Psoas muscle (tissue), 8 donors: ENCODE data around the gene NR3C1. TPM values are rescaled to one million over a fixed set of nuclear protein-coding genes. Genes with fewer than 3 reads are reported as not detected.

ENCODE experiments used
- ATAC-seq, 4 donors: fragments of 200-7000 bp; cut with Tn5 transposase; one replicate each; pipeline ENCODE4 v1.9.1; 2020; ENCODE audit warnings: moderate library complexity in 3 of 4, mild to moderate bottlenecking in 2 of 4
- DNase-seq, 2 donors: peaks; one replicate each; pipeline ENCODE4 v3.0.0-alpha.2; 2020
- H3K27ac ChIP-seq: fragments of 200-600 bp; one replicate; pipeline ENCODE4 v1.8.0; 2022
- H3K27me3 ChIP-seq, 3 donors: fragments of 200-600 bp in 1 of 3; one replicate each; pipeline versions ENCODE4 v1.6.1 to v1.8.0; 2013 to 2022; ENCODE audit warnings: low read length in 2 of 3, mild to moderate bottlenecking in 2 of 3, moderate library complexity in 1 of 3; ENCODE audit not compliant: insufficient read depth in 3 of 3
- H3K36me3 ChIP-seq, 2 donors: fragments of 200-600 bp in 1 of 2; one replicate each; pipeline versions ENCODE4 v1.6.1 to v1.8.0; 2013 to 2022; ENCODE audit warnings: low read depth in 1 of 2, mild to moderate bottlenecking in 1 of 2, moderate library complexity in 1 of 2; ENCODE audit not compliant: insufficient read depth in 1 of 2
- H3K4me1 ChIP-seq: fragments of 200-600 bp; one replicate; pipeline ENCODE4 v1.8.0; 2022
- H3K4me3 ChIP-seq: fragments of 200-600 bp; one replicate; pipeline ENCODE4 v1.8.0; 2022; ENCODE audit warnings: mild to moderate bottlenecking
- H3K9me3 ChIP-seq: fragments of 200-600 bp; one replicate; pipeline ENCODE4 v1.8.0; 2022
- WGBS, 3 donors: extraction: QIAGEN DNeasy Blood & Tissue Kit; methylation state at CpG; one replicate each; pipeline versions ENCODE4 v1.1.6 to v1.1.7; 2013; 5-methylcytosine and 5-hydroxymethylcytosine counted together
- intact Hi-C, 2 donors: fragments of 100-400 bp; cut with DNase I; formaldehyde crosslinking; loops; one replicate each; pipeline versions ENCODE4 v1.11.0 to v1.14.2; 2022
- polyA plus RNA-seq, 3 donors: library from polyadenylated mRNA; stranded (reverse); fragments of 200-250 nt; gene quantifications; one replicate each; pipeline ENCODE4 v1.2.3, GENCODE V29; 2013
- total RNA-seq, 4 donors: library from RNA; stranded (reverse); fragmentation: NEBNext Ultra II Directional in 2 of 4; extraction: Animal tissue kit (Norgen Biotek cat#: 25700) in 2 of 4; gene quantifications; one replicate each; pipeline versions ENCODE4 v1.2.1 to v1.2.4, GENCODE V29; 2021 to 2023
- TF ChIP-seq, protein P1 (sequence below): fragments of 200-600 bp; IDR thresholded peaks from one replicate; pipeline ENCODE4 v1.8.0; 2022; ENCODE audit warnings: antibody characterized with exemption
- donor health status: healthy with polysubstance abuse.
- donor health status: DM: no; HTN: no; CAD: no; lungs with moderate emphysema.
- donor health status: Bipolar disorder and iron deficiency.
- donor health status: healthy.
- donor health status: DM: yes; HTN: yes; CAD: no.
- donor health status: DM: no; HTN: no; CAD: no.
- donor health status: DM: no; HTN: no; CAD: no.
- donor health status: DM: yes; HTN: yes; CAD: no.

NR3C1 gene
- total and polyA plus RNA-seq, 7 donors, result 16.5 to 89.7 (median 55.8) TPM

DNA sequence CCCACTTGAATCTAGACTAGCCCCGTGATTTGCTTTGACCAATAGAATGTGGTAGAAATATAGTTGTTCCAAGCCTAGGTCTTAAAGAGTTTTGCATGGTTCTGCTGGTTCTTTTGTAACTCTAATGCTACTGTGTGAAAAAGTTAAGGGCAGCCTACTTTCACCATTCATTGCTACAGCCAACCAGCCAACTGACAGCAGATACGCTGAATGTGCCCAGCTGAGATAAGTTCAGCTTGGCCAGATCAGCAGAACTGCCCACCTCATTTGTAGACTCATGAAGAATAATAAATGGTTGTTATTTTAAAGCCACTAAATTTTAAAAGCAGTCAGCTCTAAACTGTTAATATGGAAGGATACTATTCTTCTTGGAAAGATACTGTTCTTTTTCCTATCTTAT, 23.9 kb downstream of the NR3C1 start:
- H3K27ac ChIP-seq, result no peak overlapping the region
- WGBS, 3 donors, result 71 to 85% (median 76%) methylated on average over 2 of the region's 2 CpGs
- intact Hi-C loops, result loop anchor here in 1 of 2 donors (10.0 kb wide), 1 partner anchor 65 kb away; no protein-coding TSS in a partner anchor
- ATAC-seq (no peak), DNase-seq (no peak)
- TF ChIP-seq, protein P1, sequence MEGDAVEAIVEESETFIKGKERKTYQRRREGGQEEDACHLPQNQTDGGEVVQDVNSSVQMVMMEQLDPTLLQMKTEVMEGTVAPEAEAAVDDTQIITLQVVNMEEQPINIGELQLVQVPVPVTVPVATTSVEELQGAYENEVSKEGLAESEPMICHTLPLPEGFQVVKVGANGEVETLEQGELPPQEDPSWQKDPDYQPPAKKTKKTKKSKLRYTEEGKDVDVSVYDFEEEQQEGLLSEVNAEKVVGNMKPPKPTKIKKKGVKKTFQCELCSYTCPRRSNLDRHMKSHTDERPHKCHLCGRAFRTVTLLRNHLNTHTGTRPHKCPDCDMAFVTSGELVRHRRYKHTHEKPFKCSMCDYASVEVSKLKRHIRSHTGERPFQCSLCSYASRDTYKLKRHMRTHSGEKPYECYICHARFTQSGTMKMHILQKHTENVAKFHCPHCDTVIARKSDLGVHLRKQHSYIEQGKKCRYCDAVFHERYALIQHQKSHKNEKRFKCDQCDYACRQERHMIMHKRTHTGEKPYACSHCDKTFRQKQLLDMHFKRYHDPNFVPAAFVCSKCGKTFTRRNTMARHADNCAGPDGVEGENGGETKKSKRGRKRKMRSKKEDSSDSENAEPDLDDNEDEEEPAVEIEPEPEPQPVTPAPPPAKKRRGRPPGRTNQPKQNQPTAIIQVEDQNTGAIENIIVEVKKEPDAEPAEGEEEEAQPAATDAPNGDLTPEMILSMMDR, result no peak
- H3K27me3 ChIP-seq, result no peaks in the 10 kb centered on the region
- peaks cover 81% of the 10 kb centered on the region for H3K4me1 ChIP-seq
- H3K36me3 ChIP-seq, result peaks cover 0 to 3% of the 10 kb centered on the region in 2 donors
- H3K4me3 ChIP-seq, result no peak overlapping the region
- no peaks in the 10 kb centered on the region for H3K9me3 ChIP-seq

DNA sequence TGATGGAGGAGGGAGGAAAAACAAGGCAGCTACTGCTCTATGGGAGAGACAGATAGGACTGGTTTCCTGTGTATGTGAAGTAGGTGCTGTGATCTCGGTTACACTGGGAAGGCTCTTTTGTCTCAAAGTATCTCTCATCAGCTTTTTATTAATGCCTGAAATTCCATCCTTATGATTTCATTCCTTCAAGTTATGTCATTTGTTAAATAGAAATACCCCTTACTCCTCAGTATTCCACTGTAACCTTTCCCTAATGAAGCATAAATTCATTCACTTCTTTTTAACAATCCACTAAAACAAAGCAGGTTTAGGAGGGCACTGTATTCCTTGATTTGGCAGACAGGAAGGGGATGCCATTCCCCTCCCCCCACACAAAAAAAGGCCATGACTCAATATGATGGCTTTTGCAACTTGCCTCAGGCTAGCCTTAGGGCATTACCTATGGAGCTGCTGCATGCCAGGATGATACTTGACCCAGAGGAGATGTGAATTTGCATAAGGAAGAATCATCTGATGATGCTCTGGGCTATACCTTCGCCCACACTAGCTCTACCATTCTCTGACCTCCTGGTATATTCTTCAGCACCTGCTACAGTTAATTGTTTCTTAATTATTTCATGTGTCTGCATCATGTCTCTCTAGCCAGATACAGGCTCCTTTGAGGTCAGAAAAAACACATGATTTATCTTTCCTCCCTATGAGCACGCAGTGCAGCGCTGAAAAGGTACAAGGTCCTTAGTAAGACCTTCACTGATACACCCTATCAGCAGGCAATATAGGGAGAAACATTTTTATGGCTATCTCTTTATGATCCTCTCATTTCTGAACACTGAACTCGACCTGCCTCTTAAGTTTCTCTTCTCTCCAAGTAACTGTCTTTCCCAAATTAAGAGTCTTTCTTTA, 26.3 kb downstream of the NR3C1 start:
- no peak for DNase-seq
- WGBS, 3 donors, result 73 to 77% (median 74%) methylated on average over 5 of the region's 5 CpGs
- Histone ChIP-seq H3K27ac (peak overlapping the region; percentile 65), H3K27me3 (no peaks in the 10 kb centered on the region), H3K4me3 (no peak overlapping the region), H3K9me3 (no peaks in the 10 kb centered on the region), H3K4me1 (peaks cover 78% of the 10 kb centered on the region), H3K36me3 (no peaks in the 10 kb centered on the region)
- ATAC-seq, result peak; percentile 72 to 83 (median 78)
- intact Hi-C loops, result loop anchor here in 1 of 2 donors (10.0 kb wide), 1 partner anchor 62 kb away; no protein-coding TSS in a partner anchor
- TF ChIP-seq, protein P1, result no peak

DNA sequence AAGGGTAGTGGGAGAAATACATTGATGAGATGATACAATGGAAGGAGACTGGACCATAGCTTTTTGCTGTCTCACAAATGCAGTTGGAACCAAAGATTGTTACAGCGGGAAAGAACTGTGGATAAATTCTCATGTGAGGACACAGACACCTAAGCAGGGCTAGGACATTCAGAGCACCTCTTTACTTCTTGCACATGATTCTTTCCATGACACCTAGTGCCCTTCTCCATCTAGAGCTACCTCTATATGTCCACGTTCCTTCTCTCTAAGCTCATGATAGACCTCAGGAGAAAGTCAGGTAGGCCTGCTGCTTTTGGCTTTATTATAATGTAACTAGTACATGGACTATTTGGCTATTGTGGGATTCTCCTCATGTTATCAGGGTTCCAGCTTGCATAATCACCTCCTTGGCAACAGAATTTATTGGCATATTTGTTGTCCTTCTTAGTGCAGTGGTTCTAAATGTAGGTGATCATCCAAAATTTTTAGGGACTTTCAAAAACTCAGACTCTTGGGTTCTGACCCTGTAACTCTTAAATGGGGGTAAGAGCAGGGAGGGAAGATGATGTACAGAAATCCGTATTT, 27.2 kb downstream of the NR3C1 start:
- DNase-seq (no peak), ATAC-seq (peak in 3 of 4 donors; percentile 38 to 55 (median 50))
- Histone ChIP-seq H3K27ac (peak overlapping the region; percentile 65), H3K4me1 (peaks cover 80% of the 10 kb centered on the region), H3K9me3 (no peaks in the 10 kb centered on the region), H3K27me3 (no peaks in the 10 kb centered on the region), H3K36me3 (no peaks in the 10 kb centered on the region), H3K4me3 (no peak overlapping the region)
- WGBS, 3 donors, result 73 to 83% (median 79%) methylated on average over 3 of the region's 3 CpGs
- TF ChIP-seq, protein P1, result no peak
- intact Hi-C loops, result loop anchor here in 1 of 2 donors (10.0 kb wide), 1 partner anchor 61 kb away; no protein-coding TSS in a partner anchor

DNA sequence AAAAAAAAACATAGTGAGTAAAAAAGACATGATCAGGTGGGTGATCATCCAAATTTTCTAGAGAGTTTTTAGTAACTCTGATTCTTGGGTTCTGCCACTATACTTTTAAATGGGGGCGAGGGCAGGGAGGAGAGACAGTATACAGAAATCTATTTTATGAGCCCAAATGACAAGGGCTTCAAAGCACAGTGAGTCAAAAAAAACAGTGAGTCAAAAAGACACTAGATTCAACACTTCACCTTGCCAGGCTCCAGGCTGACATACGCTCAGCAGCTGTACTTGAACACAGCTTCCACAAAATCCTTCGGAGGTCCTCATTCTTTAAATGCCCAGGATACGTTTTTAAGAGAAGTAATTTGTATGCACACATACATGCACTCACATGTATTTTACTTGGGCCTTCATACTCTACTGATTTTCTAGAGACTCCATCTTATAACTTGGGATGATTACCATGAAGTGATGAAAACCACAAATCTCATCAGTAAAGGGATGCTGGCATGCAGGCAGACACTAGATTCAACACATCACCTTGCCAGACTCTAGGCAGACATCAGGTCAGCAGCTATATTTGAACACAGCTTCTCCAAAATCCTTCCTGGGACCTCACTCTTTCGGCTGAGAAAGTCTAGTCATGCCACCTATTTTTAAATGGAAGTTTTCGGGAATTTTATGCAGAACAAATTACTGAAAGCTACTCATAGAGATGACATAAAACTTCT, 28.8 kb downstream of the NR3C1 start:
- ATAC-seq (peak in 3 of 4 donors; percentile 50 to 67 (median 66)), DNase-seq (no peak)
- WGBS, 3 donors, result 36 to 50% (median 47%) methylated on average over 6 of the region's 6 CpGs
- no peaks in the 10 kb centered on the region for H3K9me3 ChIP-seq
- H3K27me3 ChIP-seq, result no peaks in the 10 kb centered on the region
- peaks cover 81% of the 10 kb centered on the region for H3K4me1 ChIP-seq
- intact Hi-C loops, result loop anchor here in 1 of 2 donors (10.0 kb wide), 1 partner anchor 60 kb away; no protein-coding TSS in a partner anchor
- H3K36me3 ChIP-seq, result no peaks in the 10 kb centered on the region
- no peak overlapping the region for H3K4me3 ChIP-seq
- H3K27ac ChIP-seq, result peak overlapping the region; percentile 65
- TF ChIP-seq, protein P1, result no peak
